Kidney glomerular epithelial cell (primary cell): ENCODE data around the gene POLR2E.

Experiments
- DNase-seq: peaks from one replicate; lab custom pipeline; 2025; lab: John Stamatoyannopoulos, UW

Gene POLR2E

DNA sequence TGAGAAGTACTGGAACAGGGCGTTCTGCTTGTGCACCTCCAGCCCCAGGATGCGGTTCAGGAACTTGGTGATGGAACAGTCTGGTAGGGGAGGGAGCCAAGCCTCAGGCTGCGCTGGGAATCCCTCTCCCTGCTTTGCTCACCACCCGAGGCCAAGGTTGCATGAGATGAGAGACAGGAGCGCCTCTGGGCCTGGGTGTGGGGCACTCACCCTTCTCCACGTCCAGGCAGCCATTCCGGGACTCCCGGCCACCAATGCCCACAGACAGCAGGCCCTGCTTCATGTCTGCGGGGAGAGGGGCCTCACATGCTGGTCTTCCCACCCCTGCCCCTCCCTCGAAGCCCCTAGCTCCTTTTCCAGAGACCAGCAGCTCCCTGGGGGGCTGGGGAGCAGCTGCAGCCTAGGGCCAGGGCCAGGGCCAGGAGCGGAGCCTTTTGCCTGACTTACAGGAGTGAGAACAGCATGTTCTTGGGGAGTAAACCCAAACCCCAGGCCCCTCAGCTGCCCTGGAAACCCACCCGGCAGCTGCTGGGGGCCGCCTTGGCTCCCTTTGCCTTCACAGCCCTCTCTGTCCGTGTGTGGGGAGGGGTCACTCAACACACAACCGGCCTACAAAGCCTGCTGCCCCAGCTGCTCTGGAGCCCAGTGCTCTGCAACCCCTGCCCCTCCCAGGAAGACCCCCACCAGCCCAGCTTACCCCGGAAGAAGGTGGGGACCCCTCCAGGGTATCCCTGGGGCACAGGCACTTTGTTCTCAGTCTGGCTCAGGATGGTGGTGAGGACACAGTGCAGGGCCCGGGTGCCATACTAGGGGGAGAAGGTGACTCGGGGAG is 15.8 kb upstream of the POLR2E start:
- DNase-seq = no peak

DNA sequence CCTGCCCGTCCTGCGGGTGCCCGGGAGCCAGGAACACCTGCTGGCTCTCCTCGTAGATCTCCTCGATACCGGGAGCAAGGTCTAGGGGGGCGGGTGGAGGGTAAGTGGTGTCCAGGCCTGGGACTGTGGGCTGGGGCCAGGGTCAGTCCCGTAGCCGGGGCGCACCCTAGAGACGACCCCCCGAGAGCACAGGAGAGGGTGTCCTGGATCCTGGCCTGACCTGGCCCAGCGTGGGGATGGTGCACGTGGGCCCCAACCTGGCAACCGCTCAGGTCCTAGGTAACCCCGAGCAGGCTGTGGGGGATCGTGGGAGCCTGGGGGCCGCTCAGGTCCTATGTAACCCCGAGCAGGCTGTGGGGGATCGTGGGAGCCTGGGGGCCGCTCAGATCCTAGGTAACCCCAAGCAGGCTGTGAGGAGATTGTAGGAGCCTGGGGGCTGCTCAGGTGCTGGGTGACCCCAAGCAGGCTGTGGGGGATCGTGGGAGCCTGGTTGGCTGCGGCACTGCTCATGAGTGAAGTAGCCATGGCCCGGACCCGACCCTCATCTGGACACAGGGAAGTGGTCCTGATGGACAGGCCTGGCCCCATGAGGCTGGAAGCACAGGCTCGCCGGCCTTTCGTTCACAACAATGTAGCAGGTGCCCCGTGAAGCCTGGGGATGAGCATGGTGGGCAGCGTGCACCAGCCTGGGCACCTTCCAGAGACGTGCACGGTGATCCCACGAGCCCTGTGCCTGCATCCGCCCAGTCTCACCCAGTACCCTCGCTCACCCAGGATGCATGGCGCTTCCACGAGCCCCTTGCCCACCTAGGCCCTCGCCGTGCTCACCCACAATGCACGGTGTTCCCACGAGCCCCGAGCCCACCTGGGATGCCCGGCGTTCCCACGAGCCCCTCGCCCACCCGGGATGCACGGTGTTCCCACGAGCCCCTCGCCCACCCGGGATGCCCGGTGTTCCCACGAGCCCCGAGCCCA is 14.8 kb upstream of the POLR2E start:
- no peak for DNase-seq

DNA sequence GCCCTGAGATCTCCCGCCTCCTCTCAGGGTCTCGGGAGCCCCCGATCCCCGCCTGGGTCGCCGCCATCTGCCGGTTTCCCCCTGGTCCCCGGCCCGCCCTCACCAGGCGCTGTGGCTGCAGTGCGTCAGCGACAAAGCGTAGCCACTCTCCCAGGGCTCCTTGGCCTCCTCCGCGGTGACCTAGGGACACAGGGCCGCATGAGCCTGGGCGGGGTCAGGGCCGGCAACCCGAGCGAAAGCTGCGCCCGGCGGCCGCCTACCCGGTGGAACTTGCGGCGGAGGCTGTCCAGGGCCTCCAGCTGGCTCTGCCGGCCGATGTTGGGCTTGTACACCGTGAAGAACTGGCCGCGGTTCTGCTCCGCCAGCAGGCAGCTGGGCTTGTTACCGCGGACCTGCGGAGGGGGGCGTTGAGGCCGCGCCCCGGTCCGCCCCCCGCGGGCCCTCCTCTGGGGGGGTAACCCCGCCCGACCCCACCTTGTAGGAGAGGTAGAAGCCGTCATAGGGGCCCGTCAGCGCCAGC is 13.9 kb upstream of the POLR2E start:
- no peak for DNase-seq

DNA sequence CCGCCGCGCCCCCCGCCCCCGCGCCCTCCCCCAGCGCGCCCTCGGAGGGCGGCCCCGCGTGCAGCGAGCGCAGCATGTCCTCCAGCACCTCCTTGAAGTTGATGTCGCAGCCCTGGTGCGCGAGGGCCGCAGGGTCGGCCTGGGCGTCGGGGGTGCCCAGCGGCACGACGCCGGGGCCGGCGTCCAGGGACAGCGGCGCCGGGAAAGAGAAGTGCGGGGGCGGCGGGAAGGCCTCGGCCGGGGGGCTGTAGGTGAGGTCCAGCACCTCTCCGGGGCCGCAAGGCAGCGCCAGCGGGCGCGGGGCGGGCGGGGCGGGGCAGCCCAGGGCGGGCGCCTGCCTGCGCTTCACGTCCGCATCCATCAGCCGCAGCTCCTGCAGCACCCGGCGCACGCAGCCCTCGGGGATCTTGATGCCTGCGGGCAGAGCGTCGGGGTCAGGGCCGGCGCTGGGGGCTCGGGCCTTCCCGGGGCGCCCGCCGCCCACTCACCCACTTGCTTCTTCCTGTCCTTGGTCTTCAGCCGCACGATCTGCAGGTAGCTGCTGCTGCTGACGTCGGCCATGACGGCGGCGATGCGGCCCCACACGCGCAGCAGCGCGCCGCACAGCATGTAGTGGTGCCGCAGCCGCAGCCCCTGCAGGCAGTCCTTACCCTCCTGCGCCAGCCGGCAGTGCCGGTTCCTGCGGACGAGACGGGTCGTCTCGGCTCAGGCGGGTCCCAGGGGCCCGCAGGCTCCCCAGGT is 13.3 kb upstream of the POLR2E start:
- DNase-seq = no peak

DNA sequence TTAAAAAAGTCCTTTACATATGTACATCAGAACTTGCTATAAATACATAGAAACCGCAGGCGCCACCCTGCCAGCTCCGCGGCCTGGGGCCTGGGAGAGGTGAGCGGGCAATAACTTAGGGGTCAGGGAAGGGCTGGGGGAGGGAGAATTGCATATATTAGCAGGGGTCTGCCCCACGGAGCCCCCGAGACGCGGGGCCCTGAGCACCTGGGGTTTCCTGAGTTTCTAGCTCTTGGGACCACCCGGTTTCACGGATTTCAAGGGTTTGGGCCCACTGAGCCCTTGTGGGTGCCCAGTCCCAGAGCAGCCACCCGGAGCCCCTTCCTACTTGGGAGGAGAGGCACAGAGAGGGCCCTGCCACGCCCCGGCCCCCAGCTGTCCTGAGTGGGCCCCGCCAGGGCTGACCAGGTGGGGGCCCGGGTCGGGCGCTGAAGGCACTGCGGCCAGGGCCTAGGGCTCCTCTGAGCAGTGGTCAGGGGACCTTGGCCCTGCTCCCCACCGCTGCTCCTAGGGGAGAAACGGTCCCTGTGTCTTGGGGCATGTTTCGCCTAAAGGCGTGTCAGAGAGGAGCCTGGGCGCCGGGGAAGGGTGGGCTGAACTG is 12.6 kb upstream of the POLR2E start:
- no peak for DNase-seq

DNA sequence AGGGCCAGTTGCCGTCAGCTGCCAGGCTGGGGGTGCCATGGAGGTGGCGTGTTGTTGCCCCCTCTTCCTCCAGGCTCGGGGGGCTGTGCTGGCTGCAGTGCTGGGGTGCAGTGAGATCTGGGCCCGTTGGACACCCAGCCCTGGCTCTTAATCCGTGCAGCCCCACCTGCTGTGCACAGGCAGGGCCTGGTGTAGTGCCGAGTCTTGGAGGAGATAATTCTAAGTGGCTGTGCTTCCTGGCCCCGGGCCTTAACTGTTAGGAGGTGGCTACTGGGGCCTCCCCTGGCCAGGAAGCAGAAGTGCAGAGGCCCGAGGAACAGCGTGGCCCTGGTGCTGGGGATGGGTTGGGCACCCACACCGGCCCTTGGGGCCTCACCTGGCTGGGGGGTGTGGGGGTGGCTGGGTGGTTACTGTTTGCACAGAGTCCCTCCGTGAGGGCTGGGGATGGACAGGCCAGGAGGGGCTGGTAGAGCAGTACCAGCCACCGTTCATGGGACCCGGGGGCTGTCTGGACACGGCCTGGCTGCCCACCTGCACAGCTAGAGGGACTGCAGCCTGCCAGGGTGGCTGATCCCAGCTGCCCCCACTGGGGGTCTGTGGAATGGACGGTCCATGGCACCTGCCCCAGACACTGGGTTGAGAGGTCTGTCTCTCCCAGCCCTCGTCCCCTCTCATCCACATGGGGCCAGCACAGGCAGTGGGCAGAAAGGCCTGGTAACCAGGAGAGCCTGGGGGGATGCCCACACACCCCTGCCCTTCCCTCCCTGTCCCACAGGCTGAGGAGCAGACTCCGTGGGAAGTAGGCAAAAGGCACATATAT is 11.9 kb upstream of the POLR2E start:
- DNase-seq = no peak

DNA sequence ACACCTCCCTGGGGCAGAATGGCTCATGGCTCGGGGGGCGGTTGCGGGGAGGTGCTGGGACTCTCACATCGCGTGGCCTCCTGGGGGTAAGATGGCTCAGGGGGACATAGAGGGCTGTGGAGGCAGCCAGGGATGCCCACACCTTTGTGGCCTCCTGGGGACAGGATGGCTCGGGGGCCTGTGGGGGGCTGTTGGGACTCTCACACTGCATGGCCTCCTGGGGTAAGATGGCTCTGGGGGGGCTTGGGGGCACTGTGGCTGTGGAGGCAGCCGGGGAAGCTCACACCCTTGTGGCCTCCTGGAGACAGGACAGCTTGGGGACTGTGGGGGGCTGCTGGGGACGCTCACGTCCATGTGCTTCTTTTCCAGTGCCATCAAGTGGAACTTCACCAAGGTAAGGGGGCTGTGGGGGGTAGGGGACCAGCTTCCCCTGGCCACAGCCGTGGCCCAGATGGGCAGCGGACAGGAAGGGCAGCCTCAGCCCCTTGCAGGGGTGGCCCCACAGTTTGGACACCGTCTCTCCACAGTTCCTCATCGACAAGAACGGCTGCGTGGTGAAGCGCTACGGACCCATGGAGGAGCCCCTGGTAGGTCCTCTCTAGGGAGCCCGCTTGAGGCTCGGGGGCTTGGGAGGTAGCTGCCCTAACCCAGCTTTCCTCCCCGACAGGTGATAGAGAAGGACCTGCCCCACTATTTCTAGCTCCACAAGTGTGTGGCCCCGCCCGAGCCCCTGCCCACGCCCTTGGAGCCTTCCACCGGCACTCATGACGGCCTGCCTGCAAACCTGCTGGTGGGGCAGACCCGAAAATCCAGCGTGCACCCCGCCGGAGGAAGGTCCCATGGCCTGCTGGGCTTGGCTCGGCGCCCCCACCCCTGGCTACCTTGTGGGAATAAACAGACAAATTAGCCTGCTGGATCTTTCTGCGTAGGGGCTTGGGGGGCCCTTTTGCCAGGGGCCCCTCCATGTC is 11.0 kb upstream of the POLR2E start:
- DNase-seq = no peak

DNA sequence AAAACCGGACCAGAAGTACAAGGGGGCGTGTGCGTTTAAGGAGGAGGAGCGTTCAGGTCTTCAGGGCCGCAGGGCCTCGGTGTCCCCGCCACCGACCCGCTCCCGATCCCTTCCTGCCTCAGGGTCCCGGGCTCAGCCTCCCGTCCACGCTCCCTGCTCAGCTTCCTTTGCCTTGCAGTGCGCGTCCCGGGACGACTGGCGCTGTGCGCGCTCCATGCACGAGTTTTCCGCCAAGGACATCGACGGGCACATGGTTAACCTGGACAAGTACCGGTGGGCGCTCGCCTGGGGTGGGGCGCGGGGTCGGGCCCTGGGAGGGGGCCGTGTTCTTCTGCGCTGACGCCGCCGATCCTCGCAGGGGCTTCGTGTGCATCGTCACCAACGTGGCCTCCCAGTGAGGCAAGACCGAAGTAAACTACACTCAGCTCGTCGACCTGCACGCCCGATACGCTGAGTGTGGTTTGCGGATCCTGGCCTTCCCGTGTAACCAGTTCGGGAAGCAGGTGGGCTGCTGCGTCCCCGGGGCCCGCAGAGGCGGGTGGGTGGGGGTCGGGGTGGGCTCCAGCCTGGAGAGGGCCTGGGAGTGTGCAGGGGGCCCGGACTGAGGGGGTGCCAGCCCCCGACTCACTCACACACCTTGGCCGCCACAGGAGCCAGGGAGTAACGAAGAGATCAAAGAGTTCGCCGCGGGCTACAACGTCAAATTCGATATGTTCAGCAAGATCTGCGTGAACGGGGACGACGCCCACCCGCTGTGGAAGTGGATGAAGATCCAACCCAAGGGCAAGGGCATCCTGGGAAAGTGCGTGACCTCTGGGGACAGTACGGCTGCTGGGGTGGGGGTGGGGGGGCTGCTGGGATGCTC is 10.1 kb upstream of the POLR2E start:
- DNase-seq = no peak

DNA sequence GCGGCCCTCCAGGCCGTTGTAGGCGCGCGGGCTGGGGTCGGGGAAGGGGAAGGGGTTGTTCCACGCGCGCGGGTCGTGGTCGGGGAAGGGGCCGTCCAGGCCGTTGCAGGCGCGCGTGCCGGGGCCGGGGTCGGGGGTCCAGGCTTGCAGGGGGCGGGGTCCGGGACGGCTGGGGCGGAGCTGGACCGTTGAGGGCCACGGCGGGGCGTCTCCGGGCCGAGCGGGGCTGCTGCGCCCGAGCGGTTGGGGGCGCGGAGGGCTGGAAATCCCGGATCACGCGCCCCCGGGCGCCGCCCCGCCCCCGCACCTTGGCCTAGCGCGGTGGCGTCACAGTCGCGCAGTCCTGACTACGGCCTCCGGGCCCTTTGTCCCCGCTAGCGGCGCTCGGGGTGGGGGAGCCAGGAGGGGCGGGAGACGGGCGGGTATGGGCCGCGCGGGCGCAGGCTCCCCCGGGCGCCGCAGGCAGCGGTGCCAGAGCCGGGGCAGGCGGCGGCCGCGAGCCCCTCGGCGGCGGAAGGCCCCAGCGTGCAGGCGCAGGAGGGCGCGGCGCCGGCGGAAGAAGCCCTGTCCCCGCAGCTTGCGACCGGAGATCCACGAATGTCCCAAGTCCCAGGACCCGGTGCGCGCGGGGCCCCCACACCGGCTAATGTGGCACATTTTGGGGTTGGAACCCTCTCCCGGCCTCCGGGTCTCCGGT is 9.3 kb upstream of the POLR2E start:
- peak; percentile 24 for DNase-seq

DNA sequence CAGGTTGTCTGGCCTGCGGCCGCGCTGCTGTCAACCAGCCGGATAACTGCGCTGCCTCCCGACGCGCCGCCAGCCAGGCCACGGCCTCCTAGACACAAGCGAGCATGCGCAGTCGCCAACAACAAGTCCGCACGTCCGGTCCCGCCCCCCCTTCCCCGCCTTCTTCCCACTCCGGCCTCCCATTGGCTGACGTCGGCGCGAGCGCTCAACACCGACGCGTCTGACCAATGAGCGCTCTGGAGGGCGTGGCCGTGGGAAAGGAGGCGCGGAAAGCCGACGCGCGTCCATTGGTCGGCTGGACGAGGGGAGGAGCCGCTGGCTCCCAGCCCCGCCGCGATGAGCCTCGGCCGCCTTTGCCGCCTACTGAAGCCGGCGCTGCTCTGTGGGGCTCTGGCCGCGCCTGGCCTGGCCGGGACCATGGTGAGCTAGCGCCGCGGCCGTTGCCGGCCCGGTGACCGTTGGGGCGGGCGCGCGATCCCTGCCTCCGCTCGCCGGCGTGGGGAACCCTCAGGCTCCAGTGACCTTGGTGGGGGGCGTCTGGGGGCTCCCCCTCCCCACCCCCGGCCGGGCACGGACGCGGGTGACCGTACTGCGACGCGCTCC is 8.6 kb upstream of the POLR2E start, which contains the start of gene GPX4:
Gene GPX4 (plus strand): TSS at position 287 of the 603 bp plus-strand sequence. CDS start 50 bp downstream, at position 337.
- DNase-seq = peak; percentile 98

DNA sequence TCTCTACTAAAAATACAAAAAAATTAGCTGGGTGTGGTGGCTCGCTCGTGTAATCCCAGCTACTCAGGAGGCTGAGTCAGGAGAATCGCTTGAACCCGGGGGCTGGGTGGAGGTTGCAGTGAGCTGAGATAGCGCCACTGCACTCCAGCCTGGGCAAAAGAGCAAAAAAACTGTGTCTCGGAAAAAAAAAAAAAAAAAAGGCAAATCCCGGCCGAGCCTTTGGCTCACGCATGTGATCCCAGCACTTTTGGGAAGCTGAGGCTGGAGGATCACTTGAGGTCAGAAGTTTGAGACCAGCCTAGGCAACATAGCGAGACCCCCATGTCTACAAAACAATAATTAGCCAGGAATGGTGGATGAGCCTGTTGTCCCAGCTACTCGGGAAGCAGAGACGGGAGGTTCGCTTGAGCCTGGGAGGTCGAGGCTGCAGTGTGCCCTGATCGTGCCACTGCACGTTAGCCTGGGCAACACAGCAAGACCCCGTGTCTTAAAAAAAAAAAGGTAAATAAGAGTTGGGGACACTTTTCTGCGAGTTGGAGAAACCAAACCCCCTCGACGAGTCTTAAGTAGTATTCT is 8.0 kb upstream of the POLR2E start:
- DNase-seq = no peak

DNA sequence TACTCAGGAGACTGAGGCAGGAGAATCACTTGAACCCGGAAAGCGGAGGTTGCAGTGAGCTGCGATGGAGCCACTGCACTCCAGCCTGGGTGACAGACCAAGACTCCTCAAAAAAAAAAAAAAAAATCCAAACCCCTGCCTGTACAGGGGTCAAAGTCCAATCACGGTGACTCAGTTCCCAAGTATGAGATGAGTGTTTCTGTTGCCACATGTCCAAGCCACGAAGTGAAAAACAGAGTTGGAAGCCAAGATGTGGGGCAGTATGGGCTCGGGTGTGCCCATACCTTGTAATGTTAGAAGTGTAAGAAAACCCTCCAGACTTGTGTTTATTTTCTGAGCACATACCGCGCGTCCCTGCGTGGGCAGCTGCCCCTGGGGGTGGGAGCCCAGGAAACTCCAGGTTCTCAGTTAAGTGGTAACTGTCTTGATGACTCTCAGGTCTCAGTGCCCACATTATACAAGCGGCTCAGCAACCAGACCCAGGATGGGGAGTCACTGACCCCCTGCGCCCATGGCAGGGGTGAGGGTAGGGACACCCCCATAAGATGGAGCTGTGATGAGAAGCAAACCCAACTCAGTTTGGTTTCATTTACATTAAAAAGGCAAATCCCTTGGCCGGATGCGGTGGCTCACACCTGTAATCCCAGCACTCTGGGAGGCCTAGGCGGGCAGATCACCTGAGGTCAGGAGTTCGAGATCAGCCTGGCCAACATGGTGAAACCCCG is 7.4 kb upstream of the POLR2E start:
- DNase-seq = peak; percentile 96

DNA sequence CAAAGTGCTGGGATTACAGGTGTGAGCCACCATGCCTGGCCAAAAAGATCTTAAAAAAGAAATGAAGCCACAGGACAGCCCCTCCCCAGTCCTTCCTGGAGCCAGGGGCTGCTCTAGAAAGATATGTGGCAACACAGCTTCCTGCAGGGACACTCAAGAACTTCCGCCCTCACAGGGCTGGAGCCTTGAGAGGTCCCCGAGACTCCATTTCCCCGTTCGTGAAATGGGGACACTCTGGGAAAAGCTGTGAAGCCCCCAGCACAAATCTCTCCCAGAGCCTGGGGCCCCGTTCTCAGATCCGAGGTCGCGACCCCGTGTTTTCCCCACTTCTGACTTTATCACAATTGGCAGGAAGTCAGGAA is 6.1 kb upstream of the POLR2E start:
- DNase-seq = no peak

DNA sequence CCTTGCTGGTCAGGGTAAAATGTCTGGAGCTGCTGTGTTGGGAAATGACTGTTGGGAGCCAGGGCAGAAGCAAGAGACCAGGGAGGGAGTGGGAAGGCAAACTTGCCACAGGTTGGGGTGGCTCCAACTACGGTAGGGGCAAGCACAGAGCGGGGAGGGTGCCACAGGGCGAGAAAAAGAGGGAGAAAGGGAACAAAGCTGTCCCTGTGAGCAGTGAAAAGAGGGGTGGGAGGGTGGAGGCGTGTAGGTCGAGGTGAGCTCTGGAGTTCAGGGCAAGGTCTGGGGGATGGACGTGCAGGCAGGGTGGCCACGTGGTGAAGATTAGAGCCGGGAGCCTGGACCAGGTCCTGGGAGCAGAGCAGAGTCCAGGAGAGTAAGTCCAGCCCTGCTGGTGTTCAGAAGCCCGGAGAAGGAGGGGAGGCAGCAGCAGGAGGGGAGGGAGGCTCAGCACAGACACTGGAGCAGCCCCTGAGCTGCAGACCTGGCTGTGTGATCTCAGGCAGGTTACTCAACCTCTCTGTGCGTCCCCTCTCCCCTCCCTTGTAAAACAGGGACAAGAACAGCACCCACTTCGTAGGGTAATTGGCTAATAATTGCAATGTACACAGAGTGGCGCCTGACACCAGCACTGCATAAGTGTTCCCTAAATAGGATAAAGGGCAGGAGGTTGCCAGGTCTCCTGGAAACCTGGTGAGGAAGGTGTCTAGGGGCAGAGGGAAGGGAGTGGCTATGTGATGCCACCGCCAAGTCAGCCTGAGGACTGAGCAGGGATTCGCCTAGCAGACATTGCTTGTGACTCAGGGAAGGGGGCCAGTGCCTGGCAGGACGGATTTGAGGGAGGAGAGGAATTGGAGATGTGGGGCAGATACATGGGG is 3.2 kb upstream of the POLR2E start:
- no peak for DNase-seq

DNA sequence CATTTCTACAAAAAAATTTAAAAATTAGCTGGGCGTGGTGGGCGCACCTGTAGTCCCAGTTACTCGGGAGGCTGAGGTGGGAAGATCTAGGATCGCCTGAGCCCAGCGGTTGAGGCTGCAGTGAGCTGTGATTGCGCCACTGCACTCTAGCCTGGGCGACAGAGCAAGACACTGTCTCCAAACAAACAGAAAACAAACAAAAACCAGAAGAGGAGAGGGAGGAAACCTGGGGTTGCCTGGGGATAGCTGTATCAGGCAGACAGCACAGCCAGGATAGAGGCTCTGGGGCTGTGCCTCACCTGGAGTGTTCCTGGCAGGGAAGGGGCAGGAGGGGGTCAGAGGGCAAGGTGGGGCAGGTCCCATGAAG is 2.6 kb upstream of the POLR2E start:
- no peak for DNase-seq

DNA sequence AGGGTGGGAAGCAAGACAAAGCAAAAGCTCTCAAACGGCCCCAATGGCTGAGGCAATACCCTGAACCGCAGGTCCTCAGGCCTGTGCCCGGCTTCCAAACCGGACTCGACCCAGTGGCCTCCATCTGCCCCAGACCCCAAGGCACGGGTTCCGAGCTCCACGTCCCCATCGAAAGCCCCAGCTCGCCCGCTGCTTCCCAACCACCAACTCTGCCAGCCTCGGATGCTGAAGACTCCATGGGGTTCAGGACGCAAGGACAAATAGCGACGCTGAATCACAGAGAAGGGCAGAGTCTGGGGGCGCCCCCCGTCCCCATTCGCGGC is 559 bp downstream of the POLR2E start:
- DNase-seq = no peak
